ENCODE data around the gene SEC61B.
"Not testable (repeated sequence)": the region's sequence is repeated elsewhere in the genome, so short reads cannot be mapped to it uniquely, and the experiment has no call there.

Gene SEC61B

DNA sequence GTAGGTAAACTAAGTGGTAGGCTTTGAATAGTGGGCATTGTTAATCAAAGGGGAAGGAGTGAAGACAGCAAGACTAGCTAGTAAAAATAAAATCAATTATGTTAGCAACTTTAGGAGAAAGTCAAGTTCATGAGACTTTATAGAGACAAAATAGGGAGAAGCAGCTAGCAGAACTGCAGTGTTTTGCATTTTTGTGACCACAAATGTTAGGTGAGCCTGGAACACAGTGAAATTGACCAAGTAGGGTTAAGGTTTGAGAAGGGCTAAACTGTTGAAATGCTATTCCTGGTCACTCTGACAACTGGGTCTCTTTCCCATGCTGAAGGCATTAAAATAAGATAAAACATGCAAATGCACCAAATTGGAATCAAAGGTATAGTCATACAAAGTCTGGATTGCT, 13.0 kb downstream of the SEC61B start:
- Histone ChIP-seq H3K36me3 (peaks cover 29% of the 10 kb centered on the region), H4K20me1 (no peaks in the 10 kb centered on the region), H3K9ac (no peak overlapping the region), H3K4me3 (no peak overlapping the region), H3K9me3 (no peaks in the 10 kb centered on the region), H3K27ac (no peak overlapping the region), H3K4me1 (no peaks in the 10 kb centered on the region), H3K27me3 (no peaks in the 10 kb centered on the region), H3K4me2 (no peak overlapping the region)
- TF ChIP-seq Cebpa-rat (IDR thresholded peaks at IDR 0.05): no peak

DNA sequence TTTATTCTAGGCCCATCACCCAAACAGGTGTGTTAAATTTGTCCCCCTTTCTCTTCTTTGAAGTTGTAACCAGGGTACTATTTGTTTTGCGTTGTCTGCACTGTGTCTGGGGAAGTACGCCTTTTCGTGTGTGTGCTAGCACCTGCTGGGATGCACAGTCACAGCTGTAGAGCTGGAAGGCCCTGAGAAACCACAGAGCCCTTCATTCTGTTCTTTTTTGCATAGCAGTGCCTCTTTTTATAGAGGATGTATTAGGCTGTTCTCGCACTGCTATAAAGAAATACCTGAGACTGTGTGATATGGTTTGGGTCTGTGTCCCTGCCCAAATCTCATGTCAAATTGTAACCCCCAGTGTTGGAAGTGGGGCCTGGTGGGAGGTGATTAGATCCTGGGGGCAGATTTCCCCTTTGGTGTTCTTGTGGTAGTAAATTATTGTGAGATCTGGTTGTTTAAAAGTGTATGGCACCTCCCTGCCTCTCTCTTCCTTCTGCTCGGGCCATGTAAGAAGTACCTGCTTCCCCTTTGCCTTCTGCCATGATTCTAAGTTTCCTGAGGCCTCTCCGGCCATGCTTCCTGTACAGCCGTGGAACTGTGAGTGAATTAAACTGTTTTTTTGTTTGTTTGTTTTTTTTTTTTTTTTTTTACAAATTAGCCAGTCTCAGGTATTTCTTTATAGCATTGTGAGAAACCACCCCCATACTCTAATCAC, 14.0 kb downstream of the SEC61B start:
- no peak for TF ChIP-seq Cebpa-rat (IDR thresholded peaks at IDR 0.05)
- peaks cover 22% of the 10 kb centered on the region for H3K36me3 ChIP-seq
- H3K9me3 ChIP-seq: no peaks in the 10 kb centered on the region
- no peaks in the 10 kb centered on the region for H3K27me3 ChIP-seq
- no peak overlapping the region for H3K4me2 ChIP-seq
- H3K4me1 ChIP-seq: no peaks in the 10 kb centered on the region
- no peak overlapping the region for H3K9ac ChIP-seq
- no peak overlapping the region for H3K27ac ChIP-seq
- no peaks in the 10 kb centered on the region for H4K20me1 ChIP-seq
- H3K4me3 ChIP-seq: no peak overlapping the region

DNA sequence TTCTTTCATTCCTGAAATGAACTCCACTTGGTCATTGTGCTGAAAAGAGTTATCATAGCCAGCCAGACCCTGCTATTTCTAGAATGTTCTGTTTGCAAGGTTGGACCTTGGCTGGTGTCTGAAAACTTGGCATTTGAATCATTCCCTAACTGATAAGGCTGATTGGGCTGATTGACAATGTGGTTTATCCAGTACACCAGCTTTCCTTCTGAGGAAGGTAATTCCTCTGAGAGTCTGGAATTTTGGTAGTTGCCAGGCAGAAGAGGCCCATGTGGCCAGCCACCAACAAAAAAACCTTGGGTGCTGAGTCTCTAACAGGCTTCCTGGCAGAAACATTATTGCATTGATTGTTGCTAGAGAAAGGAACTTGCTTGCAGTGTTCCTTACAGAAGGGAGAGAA, 15.3 kb downstream of the SEC61B start:
- Histone ChIP-seq H3K27me3 (no peaks in the 10 kb centered on the region), H3K36me3 (peaks cover 13% of the 10 kb centered on the region), H3K4me3 (no peak overlapping the region), H3K4me1 (no peaks in the 10 kb centered on the region), H3K4me2 (no peak overlapping the region), H3K27ac (no peak overlapping the region), H3K9ac (no peak overlapping the region), H4K20me1 (no peaks in the 10 kb centered on the region), H3K9me3 (no peaks in the 10 kb centered on the region)
- no peak for TF ChIP-seq Cebpa-rat (IDR thresholded peaks at IDR 0.05)

DNA sequence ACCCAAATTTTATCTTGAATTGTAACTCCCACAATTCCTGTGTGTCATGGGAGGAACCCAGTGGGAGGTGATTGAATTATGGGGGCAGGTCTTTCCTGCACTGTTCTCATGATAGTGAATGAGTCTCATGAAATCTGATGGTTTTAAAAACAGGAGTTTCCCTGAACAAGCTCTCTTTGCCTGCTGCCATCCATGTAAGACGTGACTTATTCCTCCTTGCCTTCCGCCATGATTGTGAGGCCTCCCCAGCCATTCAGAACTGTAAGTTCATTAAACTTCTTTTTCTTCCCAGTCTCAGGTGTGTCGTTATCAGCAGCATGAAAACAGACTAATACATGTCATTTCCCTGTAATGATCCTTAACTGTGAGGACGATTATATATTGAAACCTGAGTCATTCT, 15.8 kb downstream of the SEC61B start:
- not testable (repeated sequence) for H3K4me2 ChIP-seq, H4K20me1 ChIP-seq, H3K27me3 ChIP-seq, H3K9ac ChIP-seq, H3K27ac ChIP-seq, H3K4me3 ChIP-seq, H3K4me1 ChIP-seq, H3K9me3 ChIP-seq, H3K36me3 ChIP-seq

DNA sequence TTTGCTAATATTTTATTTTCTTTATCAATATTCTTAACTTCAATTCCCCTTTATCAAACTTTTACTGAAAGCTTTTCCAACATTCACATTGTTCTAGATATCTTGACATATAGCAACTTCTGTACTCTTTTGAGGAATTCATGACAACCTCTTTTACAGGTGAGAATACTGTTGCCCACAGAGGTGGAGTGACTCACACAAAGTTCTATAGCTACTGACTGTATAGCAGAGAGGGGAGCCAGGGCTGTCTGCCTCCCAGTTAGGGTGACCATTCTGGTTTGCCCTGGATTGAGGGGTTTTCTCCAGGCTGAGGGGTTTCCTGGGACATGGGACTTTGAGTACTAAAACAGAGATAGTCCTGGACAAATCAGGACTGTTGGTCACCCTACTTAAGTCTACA, 16.2 kb downstream of the SEC61B start:
- Histone ChIP-seq H3K4me3 (no peak overlapping the region), H4K20me1 (no peaks in the 10 kb centered on the region), H3K27me3 (no peaks in the 10 kb centered on the region), H3K4me2 (no peak overlapping the region), H3K9ac (no peak overlapping the region), H3K27ac (no peak overlapping the region), H3K4me1 (no peaks in the 10 kb centered on the region), H3K9me3 (no peaks in the 10 kb centered on the region), H3K36me3 (peaks cover 3% of the 10 kb centered on the region)
- no peak for TF ChIP-seq Cebpa-rat (IDR thresholded peaks at IDR 0.05)

DNA sequence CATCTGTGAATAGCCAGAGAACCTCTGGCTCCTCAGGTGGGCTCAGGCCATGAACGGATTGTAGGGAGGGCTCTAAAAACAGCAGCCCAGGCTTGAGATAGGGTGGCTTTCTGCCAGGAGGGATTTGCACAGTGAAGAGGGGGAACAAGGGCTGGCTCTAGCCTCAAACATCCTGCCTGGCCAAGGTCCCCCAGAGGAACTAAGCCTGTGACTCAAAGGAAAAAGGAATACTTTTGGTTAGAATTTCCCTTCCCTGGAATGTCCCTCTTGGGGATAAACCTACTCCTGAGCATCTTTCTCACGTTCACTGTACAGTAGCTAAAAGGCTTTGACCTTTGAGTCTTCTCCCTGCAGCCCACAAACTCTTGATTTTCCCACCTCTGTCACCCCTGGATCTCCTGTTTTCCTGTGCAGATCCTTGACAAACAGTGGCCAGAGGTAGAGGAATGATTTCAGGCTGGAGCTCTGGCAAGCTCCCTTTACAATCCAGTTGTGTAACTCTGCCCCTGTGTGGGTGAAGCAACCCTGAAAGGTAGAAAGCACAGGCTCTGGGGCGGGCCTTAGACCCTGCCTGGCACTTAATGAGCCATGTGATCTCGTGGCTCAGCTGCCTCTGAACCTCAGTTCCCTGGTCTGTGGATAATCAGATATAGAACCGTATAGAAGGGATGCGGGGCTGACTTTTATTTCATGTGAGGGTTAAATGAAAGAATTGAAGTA, 17.4 kb downstream of the SEC61B start:
- H3K9me3 ChIP-seq: no peaks in the 10 kb centered on the region
- no peak for TF ChIP-seq Cebpa-rat (IDR thresholded peaks at IDR 0.05)
- H4K20me1 ChIP-seq: no peaks in the 10 kb centered on the region
- H3K27me3 ChIP-seq: no peaks in the 10 kb centered on the region
- no peak overlapping the region for H3K4me3 ChIP-seq
- H3K4me2 ChIP-seq: no peak overlapping the region
- peaks cover 3% of the 10 kb centered on the region; the same call in 1 of the 2 replicates for H3K36me3 ChIP-seq
- no peak overlapping the region for H3K9ac ChIP-seq
- no peak overlapping the region for H3K27ac ChIP-seq
- no peaks in the 10 kb centered on the region for H3K4me1 ChIP-seq

DNA sequence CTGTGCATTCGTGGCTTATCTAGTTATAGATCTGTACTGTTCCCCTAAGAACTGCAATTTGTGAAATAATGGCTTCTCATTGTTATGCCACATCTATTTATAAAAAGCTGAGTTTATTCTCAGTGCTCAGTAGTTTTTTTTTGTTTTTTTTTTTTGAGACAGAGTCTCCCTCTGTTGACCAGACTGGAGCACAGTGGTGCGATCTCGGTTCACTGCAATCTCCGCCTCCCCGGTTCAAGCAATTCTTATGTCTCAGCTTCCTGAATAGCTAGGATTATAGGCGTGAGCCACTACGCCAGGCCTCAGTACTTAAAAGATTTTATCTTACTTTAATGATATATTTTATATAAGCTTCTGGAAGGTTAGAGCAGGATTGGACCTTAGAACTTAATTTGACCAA, 19.0 kb downstream of the SEC61B start:
- H3K4me2 ChIP-seq: no peak overlapping the region

DNA sequence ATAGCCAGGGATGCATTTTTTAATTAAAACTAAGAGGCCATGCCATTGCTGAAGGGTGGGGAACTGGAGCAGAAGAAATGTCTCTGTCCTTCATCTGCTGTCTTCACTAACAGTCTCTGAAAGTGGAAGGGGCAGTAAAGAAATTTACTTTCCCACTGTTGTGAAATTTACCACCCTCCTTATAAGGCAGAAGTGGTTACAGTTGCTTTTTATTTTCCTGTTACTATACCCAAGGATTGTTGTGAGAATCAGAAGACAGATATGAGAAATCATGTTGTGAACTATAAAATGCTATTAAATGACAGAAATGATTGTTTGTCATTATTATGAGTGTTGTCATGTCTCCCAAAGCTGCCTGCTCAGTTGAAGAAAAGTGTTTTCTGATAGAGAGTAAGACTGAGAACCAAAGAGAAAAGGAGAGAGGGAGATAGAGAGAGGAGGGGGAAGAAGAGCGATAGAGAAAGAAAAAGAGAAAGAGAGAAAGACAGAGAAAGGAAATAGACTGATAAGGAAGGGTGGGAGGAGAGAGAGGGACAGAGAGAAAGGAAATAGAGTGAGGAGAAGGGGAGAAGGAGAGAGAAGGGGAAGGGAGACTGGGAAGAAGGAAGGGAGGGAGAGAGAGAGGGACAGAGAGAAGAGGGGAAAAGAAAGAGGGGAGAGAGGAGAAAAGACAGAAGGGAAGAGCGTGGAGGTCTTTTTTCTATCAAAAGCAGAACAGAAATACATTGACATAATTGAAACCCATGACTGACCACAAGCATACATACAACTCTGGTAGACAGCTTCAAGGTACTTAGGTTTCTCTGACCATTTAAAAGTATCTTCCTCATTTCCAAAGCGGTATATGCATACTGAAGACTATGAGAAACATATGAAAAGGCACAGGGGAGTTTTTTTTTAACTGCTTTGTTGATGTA, 22.5 kb downstream of the SEC61B start:
- H3K27me3 ChIP-seq: no peaks in the 10 kb centered on the region
- no peak for TF ChIP-seq Cebpa-rat (IDR thresholded peaks at IDR 0.05)
- H3K4me2 ChIP-seq: no peak overlapping the region
- H3K4me3 ChIP-seq: no peak overlapping the region
- H3K9me3 ChIP-seq: no peaks in the 10 kb centered on the region
- peaks cover 3% of the 10 kb centered on the region; the same call in 1 of the 2 replicates for H3K36me3 ChIP-seq
- H4K20me1 ChIP-seq: no peaks in the 10 kb centered on the region
- H3K27ac ChIP-seq: no peak overlapping the region
- H3K9ac ChIP-seq: no peak overlapping the region
- H3K4me1 ChIP-seq: no peaks in the 10 kb centered on the region

More for the DNA sequence above, 19.0 kb downstream of the SEC61B start:
- Histone ChIP-seq H3K4me3 (no peak overlapping the region), H4K20me1 (no peaks in the 10 kb centered on the region), H3K4me1 (no peaks in the 10 kb centered on the region), H3K36me3 (peaks cover 3% of the 10 kb centered on the region; the same call in 1 of the 2 replicates), H3K9ac (no peak overlapping the region), H3K9me3 (no peaks in the 10 kb centered on the region), H3K27me3 (no peaks in the 10 kb centered on the region), H3K27ac (no peak overlapping the region)
- no peak for TF ChIP-seq Cebpa-rat (IDR thresholded peaks at IDR 0.05)

DNA sequence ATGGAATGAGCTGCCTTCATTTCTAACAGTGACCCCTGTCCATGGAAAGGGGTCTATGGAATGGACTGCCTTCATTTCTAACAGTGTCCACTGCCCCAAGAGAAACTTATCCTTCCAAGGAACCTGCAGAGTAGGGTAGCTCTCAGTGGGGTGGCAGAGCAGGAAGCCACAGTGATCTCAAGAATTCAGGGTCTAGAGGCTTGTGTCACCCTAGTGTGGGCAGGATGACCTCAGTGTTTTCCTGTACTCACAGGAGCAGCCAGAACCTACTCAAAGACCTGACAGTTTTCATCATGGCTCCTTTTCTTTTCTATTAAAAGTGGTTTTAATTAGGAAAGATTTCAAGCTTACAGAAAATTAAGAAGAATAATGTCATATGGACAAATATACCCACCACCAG, 27.5 kb downstream of the SEC61B start:
- H3K4me1 ChIP-seq: peaks cover 8% of the 10 kb centered on the region
- no peak for TF ChIP-seq Cebpa-rat (IDR thresholded peaks at IDR 0.05)
- no peak overlapping the region for H3K4me2 ChIP-seq
- no peaks in the 10 kb centered on the region for H3K9me3 ChIP-seq
- H3K9ac ChIP-seq: no peak overlapping the region
- H3K27me3 ChIP-seq: no peaks in the 10 kb centered on the region
- no peaks in the 10 kb centered on the region for H3K36me3 ChIP-seq
- no peaks in the 10 kb centered on the region for H4K20me1 ChIP-seq
- no peak overlapping the region for H3K27ac ChIP-seq
- no peak overlapping the region for H3K4me3 ChIP-seq

DNA sequence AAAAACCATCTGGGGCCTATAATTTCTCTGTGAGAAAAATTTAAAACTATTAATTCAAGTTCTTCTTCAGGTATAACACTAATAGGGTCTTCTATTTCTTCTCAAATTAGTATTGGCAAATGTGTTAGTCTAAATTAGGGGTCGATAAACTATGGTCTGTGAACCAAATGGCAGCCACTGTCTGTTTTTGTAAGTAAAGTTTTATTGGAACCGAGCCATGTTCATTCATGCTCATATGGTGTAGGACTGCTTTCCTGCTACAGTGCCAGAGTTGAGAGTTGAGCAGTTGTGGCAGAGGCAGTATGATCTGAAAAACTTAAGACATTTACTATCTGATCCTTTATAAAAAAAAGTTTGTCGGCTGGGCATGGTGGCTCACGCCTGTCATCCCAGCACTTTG, 29.1 kb downstream of the SEC61B start:
- Histone ChIP-seq H3K9ac (no peak overlapping the region), H3K4me1 (peaks cover 8% of the 10 kb centered on the region), H3K36me3 (no peaks in the 10 kb centered on the region), H3K4me2 (no peak overlapping the region), H3K27ac (no peak overlapping the region), H4K20me1 (no peaks in the 10 kb centered on the region), H3K27me3 (no peaks in the 10 kb centered on the region), H3K9me3 (no peaks in the 10 kb centered on the region), H3K4me3 (no peak overlapping the region)
- no peak for TF ChIP-seq Cebpa-rat (IDR thresholded peaks at IDR 0.05)

All from BLaER1 (cell line).